Psoas muscle (tissue), 8 donors: ENCODE measurements around the gene CRTAC1. TPM values are rescaled to one million over a fixed set of nuclear protein-coding genes. Genes with fewer than 3 reads are reported as not detected.

ENCODE experiments used
- ATAC-seq, 4 donors: fragments of 200-7000 bp; cut with Tn5 transposase; one replicate each; pipeline ENCODE4 v1.9.1; 2020; ENCODE audit warnings: moderate library complexity in 3 of 4, mild to moderate bottlenecking in 2 of 4
- DNase-seq, 2 donors: peaks; one replicate each; pipeline ENCODE4 v3.0.0-alpha.2; 2020
- H3K27ac ChIP-seq: fragments of 200-600 bp; one replicate; pipeline ENCODE4 v1.8.0; 2022
- H3K27me3 ChIP-seq, 3 donors: fragments of 200-600 bp in 1 of 3; one replicate each; pipeline versions ENCODE4 v1.6.1 to v1.8.0; 2013 to 2022; ENCODE audit warnings: low read length in 2 of 3, mild to moderate bottlenecking in 2 of 3, moderate library complexity in 1 of 3; ENCODE audit not compliant: insufficient read depth in 3 of 3
- H3K36me3 ChIP-seq, 2 donors: fragments of 200-600 bp in 1 of 2; one replicate each; pipeline versions ENCODE4 v1.6.1 to v1.8.0; 2013 to 2022; ENCODE audit warnings: low read depth in 1 of 2, mild to moderate bottlenecking in 1 of 2, moderate library complexity in 1 of 2; ENCODE audit not compliant: insufficient read depth in 1 of 2
- H3K4me1 ChIP-seq: fragments of 200-600 bp; one replicate; pipeline ENCODE4 v1.8.0; 2022
- H3K4me3 ChIP-seq: fragments of 200-600 bp; one replicate; pipeline ENCODE4 v1.8.0; 2022; ENCODE audit warnings: mild to moderate bottlenecking
- H3K9me3 ChIP-seq: fragments of 200-600 bp; one replicate; pipeline ENCODE4 v1.8.0; 2022
- WGBS, 3 donors: extraction: QIAGEN DNeasy Blood & Tissue Kit; methylation state at CpG; one replicate each; pipeline versions ENCODE4 v1.1.6 to v1.1.7; 2013; 5-methylcytosine and 5-hydroxymethylcytosine counted together
- intact Hi-C, 2 donors: fragments of 100-400 bp; cut with DNase I; formaldehyde crosslinking; loops; one replicate each; pipeline versions ENCODE4 v1.11.0 to v1.14.2; 2022
- polyA plus RNA-seq, 3 donors: library from polyadenylated mRNA; stranded (reverse); fragments of 200-250 nt; gene quantifications; one replicate each; pipeline ENCODE4 v1.2.3, GENCODE V29; 2013
- total RNA-seq, 4 donors: library from RNA; stranded (reverse); fragmentation: NEBNext Ultra II Directional in 2 of 4; extraction: Animal tissue kit (Norgen Biotek cat#: 25700) in 2 of 4; gene quantifications; one replicate each; pipeline versions ENCODE4 v1.2.1 to v1.2.4, GENCODE V29; 2021 to 2023
- TF ChIP-seq, protein P1 (sequence below): fragments of 200-600 bp; IDR thresholded peaks from one replicate; pipeline ENCODE4 v1.8.0; 2022; ENCODE audit warnings: antibody characterized with exemption
- donor health status: healthy with polysubstance abuse.
- donor health status: DM: no; HTN: no; CAD: no; lungs with moderate emphysema.
- donor health status: Bipolar disorder and iron deficiency.
- donor health status: healthy.
- donor health status: DM: yes; HTN: yes; CAD: no.
- donor health status: DM: no; HTN: no; CAD: no.
- donor health status: DM: no; HTN: no; CAD: no.
- donor health status: DM: yes; HTN: yes; CAD: no.

CRTAC1 gene
- total and polyA plus RNA-seq, 7 donors = 0.07 to 0.93 (median 0.30) TPM

DNA sequence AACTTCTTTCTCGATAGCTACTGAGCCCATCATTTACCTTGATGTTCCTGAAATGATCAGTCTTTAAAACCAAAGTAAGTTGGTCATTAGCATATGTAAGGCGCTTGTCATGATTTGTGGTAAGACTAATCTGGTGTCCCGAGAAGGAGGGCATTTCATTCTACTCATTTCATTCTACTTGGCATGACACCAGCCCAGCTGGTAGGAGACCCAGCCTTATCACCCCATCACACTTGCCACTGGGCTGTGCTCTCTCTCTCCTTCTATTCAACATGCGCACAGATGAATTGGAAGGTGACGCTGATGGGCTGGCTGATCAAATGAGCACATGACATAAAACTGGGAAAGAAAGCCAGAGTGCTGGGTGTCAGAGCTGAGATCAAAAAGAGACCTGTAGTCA, 65.7 kb downstream of the CRTAC1 start:
- Histone ChIP-seq H3K4me3 (no peak overlapping the region), H3K4me1 (no peaks in the 10 kb centered on the region), H3K36me3 (no peaks in the 10 kb centered on the region), H3K9me3 (no peaks in the 10 kb centered on the region), H3K27ac (no peak overlapping the region), H3K27me3 (peaks cover 0 to 50% (median 10%) of the 10 kb centered on the region in 3 donors)
- intact Hi-C loops = no loop called here
- TF ChIP-seq, protein P1, sequence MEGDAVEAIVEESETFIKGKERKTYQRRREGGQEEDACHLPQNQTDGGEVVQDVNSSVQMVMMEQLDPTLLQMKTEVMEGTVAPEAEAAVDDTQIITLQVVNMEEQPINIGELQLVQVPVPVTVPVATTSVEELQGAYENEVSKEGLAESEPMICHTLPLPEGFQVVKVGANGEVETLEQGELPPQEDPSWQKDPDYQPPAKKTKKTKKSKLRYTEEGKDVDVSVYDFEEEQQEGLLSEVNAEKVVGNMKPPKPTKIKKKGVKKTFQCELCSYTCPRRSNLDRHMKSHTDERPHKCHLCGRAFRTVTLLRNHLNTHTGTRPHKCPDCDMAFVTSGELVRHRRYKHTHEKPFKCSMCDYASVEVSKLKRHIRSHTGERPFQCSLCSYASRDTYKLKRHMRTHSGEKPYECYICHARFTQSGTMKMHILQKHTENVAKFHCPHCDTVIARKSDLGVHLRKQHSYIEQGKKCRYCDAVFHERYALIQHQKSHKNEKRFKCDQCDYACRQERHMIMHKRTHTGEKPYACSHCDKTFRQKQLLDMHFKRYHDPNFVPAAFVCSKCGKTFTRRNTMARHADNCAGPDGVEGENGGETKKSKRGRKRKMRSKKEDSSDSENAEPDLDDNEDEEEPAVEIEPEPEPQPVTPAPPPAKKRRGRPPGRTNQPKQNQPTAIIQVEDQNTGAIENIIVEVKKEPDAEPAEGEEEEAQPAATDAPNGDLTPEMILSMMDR = no peak
- no peak for ATAC-seq
- WGBS, 3 donors = 69 to 76% (median 70%) methylated on average over 5 of the region's 5 CpGs
- DNase-seq = no peak

DNA sequence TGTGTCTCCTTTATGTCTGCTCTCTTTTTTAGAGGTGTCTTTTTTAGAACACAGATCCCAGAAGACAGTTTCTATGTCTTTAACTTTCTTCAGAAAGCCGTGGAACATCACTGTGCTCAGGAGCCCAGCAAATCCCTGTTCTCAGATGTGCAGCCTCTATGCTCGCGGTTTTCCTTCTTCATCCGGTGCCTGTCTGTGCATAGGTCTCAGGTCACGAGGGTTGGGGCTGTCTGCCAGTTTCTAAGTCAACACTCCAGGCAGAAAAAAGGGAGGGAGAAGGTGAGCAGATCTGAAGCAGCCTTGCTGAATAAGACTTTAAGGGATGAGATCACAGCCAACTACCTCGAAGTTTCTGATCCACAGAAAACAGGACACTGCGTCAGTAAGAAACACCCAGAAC, 68.5 kb downstream of the CRTAC1 start:
- no peaks in the 10 kb centered on the region for H3K36me3 ChIP-seq
- H3K9me3 ChIP-seq = no peaks in the 10 kb centered on the region
- ATAC-seq (no peak), DNase-seq (no peak)
- peaks cover 0 to 36% (median 6%) of the 10 kb centered on the region in 3 donors for H3K27me3 ChIP-seq
- intact Hi-C loops = no loop called here
- H3K27ac ChIP-seq = no peak overlapping the region
- WGBS, 3 donors = 66 to 68% (median 67%) methylated on average over 7 of the region's 7 CpGs
- no peak overlapping the region for H3K4me3 ChIP-seq
- TF ChIP-seq, protein P1 = no peak
- H3K4me1 ChIP-seq = no peaks in the 10 kb centered on the region

GRCh38 chr10:97960269-97961056, 70.0 kb downstream of the CRTAC1 start:
- no peak for DNase-seq
- Histone ChIP-seq H3K27ac (no peak overlapping the region), H3K9me3 (no peaks in the 10 kb centered on the region), H3K4me3 (no peak overlapping the region), H3K4me1 (no peaks in the 10 kb centered on the region), H3K27me3 (peaks cover under 1 to 25% (median 4%) of the 10 kb centered on the region in 3 donors), H3K36me3 (no peaks in the 10 kb centered on the region)
- ATAC-seq = no peak
- intact Hi-C loops = no loop called here
- TF ChIP-seq, protein P1 = no peak
- WGBS, 3 donors = 58 to 63% (median 59%) methylated on average over 4 of the region's 4 CpGs

DNA sequence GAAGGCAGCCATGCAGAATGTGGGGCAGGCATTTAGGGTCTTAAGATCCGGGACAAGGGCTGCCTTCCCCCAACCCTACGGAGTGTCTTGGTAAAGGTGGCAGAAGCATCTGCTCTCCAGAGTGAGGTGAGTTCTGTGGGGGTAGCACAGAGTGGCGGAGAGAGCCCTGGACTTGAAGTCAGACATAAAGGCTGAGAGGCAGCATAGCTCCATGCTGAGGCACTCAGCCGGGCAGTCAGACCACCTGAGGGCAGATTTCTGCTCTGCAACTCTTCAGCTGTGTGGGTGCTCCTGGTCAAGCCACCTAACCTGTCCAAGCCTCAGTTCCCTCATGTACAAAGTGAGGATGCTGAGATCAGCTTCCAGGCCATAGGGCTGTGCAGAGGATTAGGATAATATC, 81.0 kb downstream of the CRTAC1 start:
- Histone ChIP-seq H3K4me3 (no peak overlapping the region), H3K27me3 (peaks cover 0 to 11% (median 9%) of the 10 kb centered on the region in 3 donors), H3K27ac (no peak overlapping the region), H3K36me3 (no peaks in the 10 kb centered on the region), H3K4me1 (no peaks in the 10 kb centered on the region), H3K9me3 (no peaks in the 10 kb centered on the region)
- DNase-seq (no peak), ATAC-seq (no peak)
- intact Hi-C loops = no loop called here
- TF ChIP-seq, protein P1 = no peak
- WGBS, 3 donors = 70 to 77% (median 71%) methylated on average over 4 of the region's 4 CpGs
